ENCODE measurements around the gene EFCAB6. TPM values are rescaled to one million over a fixed set of nuclear protein-coding genes. Genes with fewer than 3 reads are reported as not detected.

EFCAB6 gene
- total and polyA plus RNA-seq, 2 of the 13 experiments (the other 11 are each of a cell fraction or from before 2014, with no cell fraction given), result not detected

DNA sequence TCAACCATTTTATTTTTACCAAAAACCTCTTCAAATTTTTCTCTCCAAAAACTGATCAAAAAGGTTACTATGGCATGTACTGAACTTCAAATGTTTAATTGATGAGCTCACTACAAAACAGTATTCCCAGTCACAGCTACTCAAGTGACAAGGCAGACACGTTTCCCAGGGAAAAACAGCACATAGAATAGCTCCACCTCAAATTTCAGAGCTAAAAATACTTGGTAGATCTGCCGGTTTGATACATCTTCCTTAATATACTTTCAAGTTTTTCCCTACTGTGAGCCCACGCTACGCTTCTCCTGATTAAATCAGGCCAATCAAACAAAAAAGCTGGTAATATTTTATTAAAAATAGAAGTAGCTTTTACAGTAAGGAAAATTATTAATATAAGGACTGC is 100.4 kb downstream of the EFCAB6 start:
- in situ Hi-C loops (cut with HindIII; ENCODE audit: extremely low pct_ligation_motif_present, low pct_unique_long_range_greater_than_20kb), result no loop called here
- DNase-seq (ENCODE audit: low spot score), result no peak
- ChIA-PET CTCF (ENCODE audit: low intra/inter-chr PET ratio, low total read pairs) (no interaction called here), POLR2A (no interaction called here)
- WGBS (ENCODE audit: low lambda C conversion rate), result 4% methylated on average over 4 of the region's 4 CpGs
- Histone ChIP-seq H2AFZ (ENCODE audit: low read length) (no peak overlapping the region), H4K20me1 (ENCODE audit: insufficient read depth, low read length) (no peaks in the 10 kb centered on the region), H3K4me2 (ENCODE audit: low read depth, low read length) (no peak overlapping the region), H3K4me3 (replicated peaks in 1 of 3; ENCODE audit: insufficient read depth in 1 of 3, low read depth in 2 of 3, low read length in 3 of 3) (no peak overlapping the region), H3K27ac (ENCODE audit: extremely low read length, insufficient read depth, low read length) (no peak overlapping the region), H3K79me2 (ENCODE audit: insufficient read depth, low read length) (no peaks in the 10 kb centered on the region), H3K27me3 (ENCODE audit: control insufficient read depth in 1 of 2, insufficient read depth in 2 of 2, low read length in 2 of 2) (peaks cover 0 to 2% of the 10 kb centered on the region in 2 experiments; a peak in 1 of 5 replicates), H3K4me1 (ENCODE audit: insufficient read depth, low read length) (no peaks in the 10 kb centered on the region), H3K9me3 (ENCODE audit: low read length) (no peaks in the 10 kb centered on the region), H3K9ac (ENCODE audit: insufficient read depth, low read depth, low read length) (no peak overlapping the region), H3K36me3 (replicated peaks in 1 of 2; ENCODE audit: control insufficient read depth in 1 of 2, insufficient read depth in 2 of 2, low read length in 2 of 2) (no peaks in the 10 kb centered on the region)
- BruUV-seq (replicated peaks), result no TSS peak
- intact Hi-C loops (cut with micrococcal nuclease; ENCODE audit: unreplicated experiment), result no loop called here
- ATAC-seq, result no peak
- no peak for FAIRE-seq
- no peak for TF ChIP-seq ZNF333 (CRISPR knock-in tag; IDR thresholded peaks at IDR 0.05; ENCODE audit: borderline replicate concordance)
- TF ChIP-seq ISL2 (CRISPR knock-in tag; IDR thresholded peaks at IDR 0.05), result no peak
- no peak for TF ChIP-seq ZBTB37 (CRISPR knock-in tag; IDR thresholded peaks at IDR 0.05)
- TF ChIP-seq, protein P1, sequence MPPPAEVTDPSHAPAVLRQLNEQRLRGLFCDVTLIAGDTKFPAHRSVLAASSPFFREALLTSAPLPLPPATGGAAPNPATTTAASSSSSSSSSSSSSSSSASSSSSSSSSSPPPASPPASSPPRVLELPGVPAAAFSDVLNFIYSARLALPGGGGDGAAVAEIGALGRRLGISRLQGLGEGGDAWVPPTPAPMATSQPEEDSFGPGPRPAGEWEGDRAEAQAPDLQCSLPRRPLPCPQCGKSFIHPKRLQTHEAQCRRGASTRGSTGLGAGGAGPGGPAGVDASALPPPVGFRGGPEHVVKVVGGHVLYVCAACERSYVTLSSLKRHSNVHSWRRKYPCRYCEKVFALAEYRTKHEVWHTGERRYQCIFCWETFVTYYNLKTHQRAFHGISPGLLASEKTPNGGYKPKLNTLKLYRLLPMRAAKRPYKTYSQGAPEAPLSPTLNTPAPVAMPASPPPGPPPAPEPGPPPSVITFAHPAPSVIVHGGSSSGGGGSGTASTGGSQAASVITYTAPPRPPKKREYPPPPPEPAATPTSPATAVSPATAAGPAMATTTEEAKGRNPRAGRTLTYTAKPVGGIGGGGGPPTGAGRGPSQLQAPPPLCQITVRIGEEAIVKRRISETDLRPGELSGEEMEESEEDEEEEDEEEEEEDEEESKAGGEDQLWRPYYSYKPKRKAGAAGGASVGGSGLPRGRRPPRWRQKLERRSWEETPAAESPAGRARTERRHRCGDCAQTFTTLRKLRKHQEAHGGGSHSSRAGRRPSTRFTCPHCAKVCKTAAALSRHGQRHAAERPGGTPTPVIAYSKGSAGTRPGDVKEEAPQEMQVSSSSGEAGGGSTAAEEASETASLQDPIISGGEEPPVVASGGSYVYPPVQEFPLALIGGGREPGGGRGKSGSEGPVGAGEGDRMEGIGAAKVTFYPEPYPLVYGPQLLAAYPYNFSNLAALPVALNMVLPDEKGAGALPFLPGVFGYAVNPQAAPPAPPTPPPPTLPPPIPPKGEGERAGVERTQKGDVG (CRISPR knock-in tag; IDR thresholded peaks at IDR 0.05; ENCODE audit: borderline replicate concordance), result no peak
- TF ChIP-seq ZNF205 (CRISPR knock-in tag; IDR thresholded peaks at IDR 0.05), result no peak
- no peak for TF ChIP-seq SATB2 (CRISPR knock-in tag; IDR thresholded peaks at IDR 0.05)
- no peak for TF ChIP-seq STAG1 (CRISPR knock-in tag; IDR thresholded peaks at IDR 0.05)
- no peak for TF ChIP-seq IKZF4 (CRISPR knock-in tag; IDR thresholded peaks at IDR 0.05; ENCODE audit: borderline replicate concordance, low read depth, not compliant biosample characterization)
- no peak for TF ChIP-seq RORA (CRISPR knock-in tag; IDR thresholded peaks at IDR 0.05)
- no peak for TF ChIP-seq GZF1 (CRISPR knock-in tag; IDR thresholded peaks at IDR 0.05)
- TF ChIP-seq CREB1 (IDR thresholded peaks at IDR 0.05), result no peak
- TF ChIP-seq CREB1 (CRISPR knock-in tag; IDR thresholded peaks at IDR 0.05), result no peak
- TF ChIP-seq TFDP1 (CRISPR knock-in tag; IDR thresholded peaks at IDR 0.05; ENCODE audit: borderline replicate concordance), result no peak
- no peak for TF ChIP-seq DR1 (CRISPR knock-in tag; IDR thresholded peaks at IDR 0.05)
- TF ChIP-seq ZBTB33 (CRISPR knock-in tag; IDR thresholded peaks at IDR 0.05), result no peak

Measured in HepG2 (cell line).